Vagina (tissue), 2 donors: ENCODE data around the gene WDR4. TPM values are rescaled to one million over a fixed set of nuclear protein-coding genes. Genes with fewer than 3 reads are reported as not detected.

ENCODE experiments used
- DNase-seq, 2 donors: peaks; one replicate each; pipeline ENCODE4 v3.0.0-alpha.2; 2017; ENCODE audit errors: extremely low spot score in 2 of 2
- H3K27ac ChIP-seq: fragments of 200-600 bp; sonication (generic); one replicate; pipeline ENCODE4 v1.5.1; 2019
- H3K27me3 ChIP-seq: fragments of 200-600 bp; sonication (generic); one replicate; pipeline ENCODE4 v1.5.1; 2019
- H3K36me3 ChIP-seq, 2 donors: fragments of 200-600 bp; sonication (generic); one replicate each; pipeline ENCODE4 v1.5.1; 2017 to 2019
- H3K4me1 ChIP-seq: fragments of 200-600 bp; sonication (generic); one replicate; pipeline ENCODE4 v1.5.1; 2019
- H3K4me3 ChIP-seq, 2 donors: fragments of 200-600 bp; sonication (generic); 1 replicate in 1 of 2; 2 replicates in 1 of 2; pipeline ENCODE4 v1.5.1; 2016 to 2019
- H3K9me3 ChIP-seq: fragments of 200-600 bp; sonication (generic); one replicate; pipeline ENCODE4 v1.5.1; 2019
- POLR2A ChIP-seq, 2 donors: fragments of 450-650 bp; IDR thresholded peaks; one replicate each; pipeline ENCODE4 v1.6.1; 2017; ENCODE audit warnings: antibody characterized with exemption in 2 of 2, mild to moderate bottlenecking in 2 of 2, moderate library complexity in 2 of 2
- POLR2AphosphoS5 ChIP-seq, 2 donors: sonication (generic); formaldehyde crosslinking; IDR thresholded peaks; one replicate each; pipeline ENCODE4 v1.9.0; 2017; ENCODE audit warnings: antibody characterized with exemption in 2 of 2, mild to moderate bottlenecking in 2 of 2, low read depth in 1 of 2; ENCODE audit not compliant: insufficient read depth in 1 of 2
- intact Hi-C: fragments of 100-400 bp; cut with DNase I; formaldehyde crosslinking; loops from one replicate; pipeline ENCODE4 v1.15.1; 2023
- total RNA-seq: library from RNA; depleted of rRNA; stranded (reverse); fragments of >200 nt; gene quantifications from one replicate; pipeline ENCODE4 v1.2.3, GENCODE V29; 2016
- TF ChIP-seq, protein P1 (sequence below), 3 experiments: fragments of 450-650 bp in 2 of 3; fragments of 200-600 bp in 1 of 3; sonication (generic) in 1 of 3; IDR thresholded peaks; one replicate each; pipeline ENCODE4 v1.5.1; 2017 to 2019; ENCODE audit warnings: antibody characterized with exemption in 3 of 3, mild to moderate bottlenecking in 2 of 3, moderate library complexity in 2 of 3

WDR4 gene
- total RNA-seq, 1 donor from 2014 or later, result 23.8 TPM

DNA sequence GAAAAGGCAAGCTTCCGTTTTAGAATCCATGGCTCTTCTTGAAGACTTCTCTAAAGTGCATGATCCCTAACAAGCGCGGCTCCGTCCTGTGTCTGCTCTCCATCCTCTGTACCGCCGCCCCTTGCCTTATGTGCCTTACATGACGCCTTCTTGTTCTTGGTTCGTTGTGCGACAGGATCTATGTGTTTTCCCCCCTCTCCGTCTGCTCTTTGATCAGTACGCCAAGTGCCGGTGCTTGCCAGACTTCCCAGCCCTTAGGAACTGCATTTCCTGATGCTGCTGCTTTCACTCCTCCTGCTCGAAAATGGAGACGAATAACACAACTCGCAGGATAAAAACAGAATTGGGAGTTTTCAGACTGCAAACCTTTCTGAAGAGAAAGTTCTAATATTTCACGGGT lies 26.9 kb upstream of the WDR4 start:
- H3K9me3 ChIP-seq, result no peaks in the 10 kb centered on the region
- no peaks in the 10 kb centered on the region for H3K27me3 ChIP-seq
- no peaks in the 10 kb centered on the region for H3K4me1 ChIP-seq
- H3K4me3 ChIP-seq, result no peak overlapping the region
- peaks cover 0 to 65% of the 10 kb centered on the region in 2 donors for H3K36me3 ChIP-seq
- no peak for TF ChIP-seq POLR2A (IDR thresholded peaks at IDR 0.05)
- TF ChIP-seq, protein P1, sequence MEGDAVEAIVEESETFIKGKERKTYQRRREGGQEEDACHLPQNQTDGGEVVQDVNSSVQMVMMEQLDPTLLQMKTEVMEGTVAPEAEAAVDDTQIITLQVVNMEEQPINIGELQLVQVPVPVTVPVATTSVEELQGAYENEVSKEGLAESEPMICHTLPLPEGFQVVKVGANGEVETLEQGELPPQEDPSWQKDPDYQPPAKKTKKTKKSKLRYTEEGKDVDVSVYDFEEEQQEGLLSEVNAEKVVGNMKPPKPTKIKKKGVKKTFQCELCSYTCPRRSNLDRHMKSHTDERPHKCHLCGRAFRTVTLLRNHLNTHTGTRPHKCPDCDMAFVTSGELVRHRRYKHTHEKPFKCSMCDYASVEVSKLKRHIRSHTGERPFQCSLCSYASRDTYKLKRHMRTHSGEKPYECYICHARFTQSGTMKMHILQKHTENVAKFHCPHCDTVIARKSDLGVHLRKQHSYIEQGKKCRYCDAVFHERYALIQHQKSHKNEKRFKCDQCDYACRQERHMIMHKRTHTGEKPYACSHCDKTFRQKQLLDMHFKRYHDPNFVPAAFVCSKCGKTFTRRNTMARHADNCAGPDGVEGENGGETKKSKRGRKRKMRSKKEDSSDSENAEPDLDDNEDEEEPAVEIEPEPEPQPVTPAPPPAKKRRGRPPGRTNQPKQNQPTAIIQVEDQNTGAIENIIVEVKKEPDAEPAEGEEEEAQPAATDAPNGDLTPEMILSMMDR (IDR thresholded peaks at IDR 0.05), result no peak
- TF ChIP-seq POLR2AphosphoS5 (IDR thresholded peaks at IDR 0.05; ENCODE audit: insufficient read depth in 1 of 2, low read depth in 1 of 2), result no peak
- intact Hi-C loops, result no loop called here
- DNase-seq, result no peak
- no peak overlapping the region for H3K27ac ChIP-seq

DNA sequence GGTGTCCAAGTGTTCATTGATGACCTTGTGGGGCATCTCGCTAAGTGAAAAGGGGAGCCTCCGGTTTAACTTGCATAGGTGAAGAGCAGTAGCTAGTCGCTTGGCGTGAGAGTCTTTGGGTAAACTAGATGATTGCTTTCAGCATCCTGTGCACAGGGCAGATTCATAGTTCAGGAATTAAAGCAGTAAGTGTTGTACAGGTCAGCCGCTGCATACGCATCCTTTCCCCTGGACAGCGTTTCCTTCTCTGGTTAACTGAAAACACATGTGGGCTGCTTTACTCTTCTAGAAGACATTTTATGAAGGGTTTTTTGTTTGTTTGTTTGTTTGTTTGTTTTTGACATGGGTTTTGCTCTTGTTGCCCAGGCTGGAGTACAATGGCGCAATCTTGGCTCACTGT lies 25.9 kb upstream of the WDR4 start:
- peaks cover 0 to 65% of the 10 kb centered on the region in 2 donors for H3K36me3 ChIP-seq
- no peaks in the 10 kb centered on the region for H3K9me3 ChIP-seq
- no peaks in the 10 kb centered on the region for H3K27me3 ChIP-seq
- no peaks in the 10 kb centered on the region for H3K4me1 ChIP-seq
- H3K4me3 ChIP-seq, result no peak overlapping the region
- TF ChIP-seq, protein P1 (IDR thresholded peaks at IDR 0.05), result no peak
- TF ChIP-seq POLR2A (IDR thresholded peaks at IDR 0.05), result no peak
- no peak for TF ChIP-seq POLR2AphosphoS5 (IDR thresholded peaks at IDR 0.05; ENCODE audit: insufficient read depth in 1 of 2, low read depth in 1 of 2)
- no peak for DNase-seq
- intact Hi-C loops, result no loop called here
- no peak overlapping the region for H3K27ac ChIP-seq

DNA sequence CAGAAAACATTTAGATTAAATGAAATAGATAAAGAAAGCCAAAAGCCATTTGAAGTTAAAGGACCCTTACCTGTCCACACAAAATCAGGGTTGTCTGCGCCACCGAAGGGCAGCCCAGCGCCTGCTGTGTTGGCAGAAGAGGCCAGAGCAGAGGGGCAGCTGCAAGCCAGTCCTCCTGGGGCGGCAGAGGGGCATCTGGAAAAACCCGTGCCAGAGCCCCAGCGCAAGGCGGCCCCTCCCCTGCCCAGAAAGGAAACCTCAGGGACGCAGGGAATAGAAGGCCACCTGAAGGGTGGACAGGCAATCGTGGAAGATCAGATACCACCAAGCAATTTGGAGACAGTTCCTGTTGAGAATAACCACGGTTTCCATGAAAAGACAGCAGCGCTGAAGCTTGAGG lies 24.5 kb upstream of the WDR4 start:
- no peak for DNase-seq
- no peaks in the 10 kb centered on the region for H3K27me3 ChIP-seq
- no peak overlapping the region for H3K4me3 ChIP-seq
- H3K9me3 ChIP-seq, result no peaks in the 10 kb centered on the region
- no peak overlapping the region for H3K27ac ChIP-seq
- no peak for TF ChIP-seq POLR2A (IDR thresholded peaks at IDR 0.05)
- TF ChIP-seq, protein P1 (IDR thresholded peaks at IDR 0.05), result no peak
- TF ChIP-seq POLR2AphosphoS5 (IDR thresholded peaks at IDR 0.05; ENCODE audit: insufficient read depth in 1 of 2, low read depth in 1 of 2), result no peak
- no peaks in the 10 kb centered on the region for H3K4me1 ChIP-seq
- peaks cover 0 to 66% of the 10 kb centered on the region in 2 donors for H3K36me3 ChIP-seq
- intact Hi-C loops, result no loop called here

GRCh38 chr21:42900446-42900845 lies 21.1 kb upstream of the WDR4 start:
- intact Hi-C loops, result no loop called here
- Histone ChIP-seq H3K27me3 (no peaks in the 10 kb centered on the region), H3K27ac (no peak overlapping the region), H3K9me3 (no peaks in the 10 kb centered on the region), H3K4me1 (peaks cover under 1% of the 10 kb centered on the region), H3K36me3 (peaks cover 0 to 74% of the 10 kb centered on the region in 2 donors), H3K4me3 (no peak overlapping the region)
- no peak for DNase-seq
- no peak for TF ChIP-seq POLR2AphosphoS5 (IDR thresholded peaks at IDR 0.05; ENCODE audit: insufficient read depth in 1 of 2, low read depth in 1 of 2)
- TF ChIP-seq, protein P1 (IDR thresholded peaks at IDR 0.05), result no peak
- no peak for TF ChIP-seq POLR2A (IDR thresholded peaks at IDR 0.05)

GRCh38 chr21:42892931-42893755 lies 13.8 kb upstream of the WDR4 start, which contains the start of gene NDUFV3:
Gene NDUFV3, plus strand, starts transcription at chr21:42893309. Its CDS starts 25 bp downstream, at chr21:42893334.
- TF ChIP-seq POLR2A (IDR thresholded peaks at IDR 0.05), result peak; percentile 69 to 80
- peak; percentile 91 to 98 for TF ChIP-seq POLR2AphosphoS5 (IDR thresholded peaks at IDR 0.05; ENCODE audit: insufficient read depth in 1 of 2, low read depth in 1 of 2)
- TF ChIP-seq, protein P1 (IDR thresholded peaks at IDR 0.05), result peak in 2 of 3 experiments; percentile 9 to 25
- Histone ChIP-seq H3K36me3 (peaks cover 0 to 18% of the 10 kb centered on the region in 2 donors), H3K27me3 (no peaks in the 10 kb centered on the region), H3K27ac (peak within 1 kb of the TSS; percentile 93), H3K9me3 (no peaks in the 10 kb centered on the region), H3K4me3 (peak within 1 kb of the TSS; percentile 68 to 76), H3K4me1 (peaks cover 16% of the 10 kb centered on the region)
- intact Hi-C loops, result no loop called here
- DNase-seq, result peak; percentile 99 to 100
